Cardiac fibroblast (primary cell): ENCODE measurements around the gene GAL3ST3.
"Not testable (repeated sequence)": the region's sequence is repeated elsewhere in the genome, so short reads cannot be mapped to it uniquely, and the experiment has no call there.

ENCODE experiments used
- DNase-seq, 2 donors: peaks; one replicate each; pipeline versions ENCODE4 v3.0.0 to v3.0.0-alpha.2; 2010; ENCODE audit warnings: low read depth in 2 of 2
- H3K4me3 ChIP-seq, 2 donors: replicated peaks in 1 of 2; 1 replicate in 1 of 2; 2 replicates in 1 of 2; pipeline ENCODE4 v1.5.1; 2011; ENCODE audit warnings: low read depth in 2 of 2, low read length in 2 of 2, mild to moderate bottlenecking in 2 of 2, moderate library complexity in 1 of 2
- TF ChIP-seq, protein P1 (sequence below): IDR thresholded peaks from one replicate; pipeline ENCODE4 v1.5.1; 2011; ENCODE audit warnings: low read depth, mild to moderate bottlenecking, low read length, inconsistent platforms

Gene GAL3ST3, protein sequence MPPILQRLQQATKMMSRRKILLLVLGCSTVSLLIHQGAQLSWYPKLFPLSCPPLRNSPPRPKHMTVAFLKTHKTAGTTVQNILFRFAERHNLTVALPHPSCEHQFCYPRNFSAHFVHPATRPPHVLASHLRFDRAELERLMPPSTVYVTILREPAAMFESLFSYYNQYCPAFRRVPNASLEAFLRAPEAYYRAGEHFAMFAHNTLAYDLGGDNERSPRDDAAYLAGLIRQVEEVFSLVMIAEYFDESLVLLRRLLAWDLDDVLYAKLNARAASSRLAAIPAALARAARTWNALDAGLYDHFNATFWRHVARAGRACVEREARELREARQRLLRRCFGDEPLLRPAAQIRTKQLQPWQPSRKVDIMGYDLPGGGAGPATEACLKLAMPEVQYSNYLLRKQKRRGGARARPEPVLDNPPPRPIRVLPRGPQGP

DNA sequence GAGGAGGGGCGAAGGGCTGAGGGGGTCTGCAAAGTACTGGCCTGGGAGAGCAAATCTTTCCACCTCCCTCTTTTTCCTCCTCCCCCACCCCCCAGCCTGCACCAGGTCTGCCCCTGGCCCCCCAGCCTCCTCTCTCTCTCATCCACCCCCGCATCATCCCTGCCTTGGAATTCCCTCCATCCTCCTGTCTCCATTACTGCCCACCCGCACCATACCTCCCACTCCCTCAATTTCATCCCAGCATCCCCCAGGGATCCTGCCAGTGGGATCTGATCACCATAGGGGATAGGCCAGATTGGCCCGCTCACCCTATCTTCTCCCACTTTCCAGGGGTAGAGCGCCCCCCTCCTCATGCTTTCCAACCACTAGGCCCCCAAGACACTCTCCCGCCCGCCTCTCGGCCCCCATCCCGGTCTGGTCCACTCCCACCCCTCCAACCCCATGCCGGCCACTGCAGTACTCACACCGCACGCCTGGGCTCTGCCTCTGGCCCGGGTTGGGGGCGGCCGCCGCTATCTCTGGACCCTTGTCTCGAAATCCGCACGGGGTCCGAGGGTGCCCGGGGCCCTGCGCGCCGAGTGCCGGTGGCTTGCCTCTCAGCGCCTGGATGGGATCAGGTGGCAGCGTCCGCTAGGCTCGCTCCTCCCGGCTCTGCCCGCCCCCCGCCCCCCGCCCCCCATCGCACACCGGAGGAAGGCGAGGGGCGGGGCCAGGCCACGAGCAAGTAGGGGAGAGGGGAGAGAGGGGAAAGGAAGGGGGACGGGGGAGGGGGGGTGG, at the start of gene GAL3ST3:
Gene GAL3ST3 (minus strand): TSS at position 615 of the 777 bp plus-strand sequence. CDS start 3,746 bp downstream, outside the sequence.
- TF ChIP-seq, protein P1, sequence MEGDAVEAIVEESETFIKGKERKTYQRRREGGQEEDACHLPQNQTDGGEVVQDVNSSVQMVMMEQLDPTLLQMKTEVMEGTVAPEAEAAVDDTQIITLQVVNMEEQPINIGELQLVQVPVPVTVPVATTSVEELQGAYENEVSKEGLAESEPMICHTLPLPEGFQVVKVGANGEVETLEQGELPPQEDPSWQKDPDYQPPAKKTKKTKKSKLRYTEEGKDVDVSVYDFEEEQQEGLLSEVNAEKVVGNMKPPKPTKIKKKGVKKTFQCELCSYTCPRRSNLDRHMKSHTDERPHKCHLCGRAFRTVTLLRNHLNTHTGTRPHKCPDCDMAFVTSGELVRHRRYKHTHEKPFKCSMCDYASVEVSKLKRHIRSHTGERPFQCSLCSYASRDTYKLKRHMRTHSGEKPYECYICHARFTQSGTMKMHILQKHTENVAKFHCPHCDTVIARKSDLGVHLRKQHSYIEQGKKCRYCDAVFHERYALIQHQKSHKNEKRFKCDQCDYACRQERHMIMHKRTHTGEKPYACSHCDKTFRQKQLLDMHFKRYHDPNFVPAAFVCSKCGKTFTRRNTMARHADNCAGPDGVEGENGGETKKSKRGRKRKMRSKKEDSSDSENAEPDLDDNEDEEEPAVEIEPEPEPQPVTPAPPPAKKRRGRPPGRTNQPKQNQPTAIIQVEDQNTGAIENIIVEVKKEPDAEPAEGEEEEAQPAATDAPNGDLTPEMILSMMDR: no peak
- DNase-seq: no peak
- H3K4me3 ChIP-seq: no peak within 1 kb of the TSS

GRCh38 chr11:66092125-66092524, 43.2 kb upstream of the GAL3ST3 start:
- DNase-seq, H3K4me3 ChIP-seq: not testable (repeated sequence)

DNA sequence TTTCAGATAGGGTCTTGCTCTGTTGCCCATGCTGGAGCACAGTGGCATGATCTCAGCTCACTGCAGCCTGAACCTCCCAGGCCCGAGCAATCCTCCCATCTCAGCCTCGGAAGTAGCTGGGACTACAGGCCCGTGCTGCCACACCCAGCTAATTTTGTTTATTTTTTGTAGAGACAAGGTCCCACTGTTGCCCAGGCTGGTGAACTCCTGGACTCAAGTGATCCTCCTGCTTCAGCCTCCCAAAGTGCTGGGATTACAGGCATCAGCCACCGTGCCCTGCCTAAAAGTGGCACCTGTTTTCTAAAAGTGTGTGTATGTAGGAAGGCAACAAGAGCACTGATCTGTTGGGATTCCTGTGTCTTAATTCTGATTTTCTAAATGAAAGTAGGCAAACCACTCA, 41.3 kb upstream of the GAL3ST3 start:
- H3K4me3 ChIP-seq: no peak overlapping the region
- TF ChIP-seq, protein P1: no peak

GRCh38 chr11:66089067-66089466, 40.1 kb upstream of the GAL3ST3 start:
- DNase-seq: no peak
- H3K4me3 ChIP-seq: no peak overlapping the region
- TF ChIP-seq, protein P1: no peak

More for the DNA sequence above, 41.3 kb upstream of the GAL3ST3 start:
- DNase-seq: no peak

DNA sequence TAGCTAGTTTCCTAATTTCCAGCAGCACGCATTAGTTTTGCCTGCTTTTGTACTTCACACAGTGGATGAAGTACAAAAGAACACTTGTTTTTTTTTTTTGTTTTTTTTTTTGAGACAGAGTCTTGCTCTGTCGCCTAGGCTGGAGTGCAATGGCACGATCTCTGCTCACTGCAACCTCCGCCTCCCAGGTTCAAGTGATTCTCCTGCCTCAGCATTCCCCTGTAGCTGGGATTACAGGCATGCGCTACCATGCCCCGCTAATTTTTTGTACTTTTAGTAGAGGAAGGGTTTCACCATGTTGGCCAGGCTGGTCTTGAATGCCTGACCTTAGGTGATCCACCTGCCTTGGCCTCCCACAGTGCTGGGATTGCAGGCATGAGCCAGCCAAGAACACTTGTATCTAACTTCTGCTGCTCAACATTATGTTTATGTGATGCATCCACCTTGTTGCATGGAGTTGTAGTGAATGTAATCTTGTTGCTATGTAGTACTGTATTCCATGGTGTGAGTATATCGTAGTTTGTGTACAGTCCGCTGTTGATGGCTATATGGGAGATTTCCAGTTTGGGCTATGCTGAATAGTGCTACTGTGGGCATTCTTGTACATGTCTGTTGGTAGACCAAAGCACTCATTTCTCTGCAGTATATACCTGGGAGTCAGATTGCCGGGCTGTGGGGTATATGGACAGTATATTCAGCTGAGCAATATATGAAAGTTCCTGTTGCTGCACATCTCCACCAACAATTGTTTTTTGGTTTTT, 38.4 kb upstream of the GAL3ST3 start:
- TF ChIP-seq, protein P1: no peak
- H3K4me3 ChIP-seq: no peak overlapping the region
- DNase-seq: no peak

DNA sequence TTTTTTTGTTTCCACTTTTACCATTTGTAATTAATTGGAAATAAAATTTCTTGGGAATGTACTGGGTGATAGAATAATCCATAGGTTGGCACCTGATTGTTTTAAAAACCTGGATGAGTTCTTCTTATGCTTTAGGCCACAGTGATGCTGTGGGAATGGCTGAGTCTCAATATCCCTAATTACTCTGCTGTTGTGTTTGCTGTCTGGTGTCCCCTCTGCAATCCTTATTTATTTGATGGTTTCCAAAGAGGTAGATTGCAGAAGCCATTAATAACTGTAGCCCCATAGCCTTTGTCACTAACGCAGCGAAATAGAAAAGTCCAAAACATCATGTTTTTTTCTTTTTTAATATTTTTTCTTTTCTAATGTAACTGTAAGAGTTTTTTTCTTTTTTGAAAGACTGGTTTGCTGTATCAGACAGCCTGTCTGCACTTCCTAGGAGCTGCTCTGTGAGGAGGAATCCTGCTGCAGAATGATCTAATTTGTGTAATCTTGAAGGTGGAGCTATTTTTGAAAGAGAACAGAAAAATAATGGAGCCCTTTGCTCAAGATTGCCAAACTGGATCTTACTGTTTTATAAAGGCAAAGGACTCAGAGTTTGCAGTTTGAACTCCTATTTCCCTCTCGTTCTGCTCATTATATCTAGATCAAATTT, 36.0 kb upstream of the GAL3ST3 start:
- H3K4me3 ChIP-seq: no peak overlapping the region
- TF ChIP-seq, protein P1: no peak
- DNase-seq: peak in 1 of 2 donors; percentile 38
